Measurements from ENCODE around the gene ARHGAP6.
A peak's percentile ranks its signal among the peaks of the same experiment; 100 is the strongest.

ARHGAP6 gene

DNA sequence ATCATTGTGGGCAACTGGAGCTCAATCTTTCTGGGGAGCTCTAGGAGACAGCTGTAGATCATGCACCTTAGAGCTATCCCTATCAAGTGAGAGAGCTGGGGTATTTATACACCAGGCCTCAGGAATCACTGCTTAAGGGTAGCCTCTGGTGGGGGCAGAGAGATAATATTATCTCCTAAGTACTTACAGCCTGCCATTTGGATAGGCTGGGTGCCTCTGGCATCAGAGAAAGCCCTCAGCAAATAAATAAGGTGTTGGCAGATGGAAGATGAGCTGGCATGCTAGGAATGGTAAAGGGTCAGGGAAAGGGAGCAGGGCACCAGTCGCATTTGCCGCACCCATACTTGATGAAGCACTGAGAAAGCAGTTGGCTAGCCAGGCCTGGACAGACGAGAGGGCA, 478.7 kb downstream of the ARHGAP6 start:
- no peaks in the 10 kb centered on the region for H3K9me3 ChIP-seq (ENCODE audit: severe bottlenecking)
- no peaks in the 10 kb centered on the region for H3K36me3 ChIP-seq (ENCODE audit: low read depth)
- TF ChIP-seq, protein P1, sequence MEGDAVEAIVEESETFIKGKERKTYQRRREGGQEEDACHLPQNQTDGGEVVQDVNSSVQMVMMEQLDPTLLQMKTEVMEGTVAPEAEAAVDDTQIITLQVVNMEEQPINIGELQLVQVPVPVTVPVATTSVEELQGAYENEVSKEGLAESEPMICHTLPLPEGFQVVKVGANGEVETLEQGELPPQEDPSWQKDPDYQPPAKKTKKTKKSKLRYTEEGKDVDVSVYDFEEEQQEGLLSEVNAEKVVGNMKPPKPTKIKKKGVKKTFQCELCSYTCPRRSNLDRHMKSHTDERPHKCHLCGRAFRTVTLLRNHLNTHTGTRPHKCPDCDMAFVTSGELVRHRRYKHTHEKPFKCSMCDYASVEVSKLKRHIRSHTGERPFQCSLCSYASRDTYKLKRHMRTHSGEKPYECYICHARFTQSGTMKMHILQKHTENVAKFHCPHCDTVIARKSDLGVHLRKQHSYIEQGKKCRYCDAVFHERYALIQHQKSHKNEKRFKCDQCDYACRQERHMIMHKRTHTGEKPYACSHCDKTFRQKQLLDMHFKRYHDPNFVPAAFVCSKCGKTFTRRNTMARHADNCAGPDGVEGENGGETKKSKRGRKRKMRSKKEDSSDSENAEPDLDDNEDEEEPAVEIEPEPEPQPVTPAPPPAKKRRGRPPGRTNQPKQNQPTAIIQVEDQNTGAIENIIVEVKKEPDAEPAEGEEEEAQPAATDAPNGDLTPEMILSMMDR (IDR thresholded peaks at IDR 0.05; ENCODE audit: poor library complexity, severe bottlenecking) = no peak
- no peak for ATAC-seq (ENCODE audit: low read depth)
- H3K4me3 ChIP-seq (ENCODE audit: severe bottlenecking) = no peak overlapping the region
- no peak overlapping the region for H3K27ac ChIP-seq (ENCODE audit: poor library complexity, severe bottlenecking)
- H3K4me1 ChIP-seq (ENCODE audit: insufficient read depth, poor library complexity, severe bottlenecking) = no peaks in the 10 kb centered on the region
- H3K27me3 ChIP-seq (ENCODE audit: insufficient read depth, poor library complexity, severe bottlenecking) = no peaks in the 10 kb centered on the region
- DNase-seq (ENCODE audit: low spot score) = no peak

DNA sequence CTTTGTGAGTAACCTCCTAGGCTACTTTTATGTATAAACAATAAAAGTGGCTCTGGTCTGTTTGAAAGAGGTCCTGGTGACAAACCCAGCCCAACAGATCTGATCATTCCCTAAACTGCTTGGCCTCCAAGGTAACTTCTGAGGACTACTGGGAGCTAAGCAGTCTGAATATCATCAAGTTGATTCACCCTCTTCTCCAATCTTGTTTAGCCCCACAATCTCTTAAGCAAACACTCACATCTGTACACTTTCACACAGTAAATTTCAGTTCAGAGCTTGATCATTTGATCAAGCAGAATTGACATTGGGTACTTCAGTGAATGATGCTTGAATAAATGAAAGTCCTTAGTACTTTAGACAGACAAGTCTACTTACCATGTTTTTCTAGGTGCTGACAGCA, 479.9 kb downstream of the ARHGAP6 start:
- no peaks in the 10 kb centered on the region for H3K27me3 ChIP-seq (ENCODE audit: insufficient read depth, poor library complexity, severe bottlenecking)
- no peaks in the 10 kb centered on the region for H3K9me3 ChIP-seq (ENCODE audit: severe bottlenecking)
- H3K4me1 ChIP-seq (ENCODE audit: insufficient read depth, poor library complexity, severe bottlenecking) = no peaks in the 10 kb centered on the region
- no peak overlapping the region for H3K27ac ChIP-seq (ENCODE audit: poor library complexity, severe bottlenecking)
- no peaks in the 10 kb centered on the region for H3K36me3 ChIP-seq (ENCODE audit: low read depth)
- TF ChIP-seq, protein P1 (IDR thresholded peaks at IDR 0.05; ENCODE audit: poor library complexity, severe bottlenecking) = no peak
- ATAC-seq (ENCODE audit: low read depth) = no peak
- no peak for DNase-seq (ENCODE audit: low spot score)
- no peak overlapping the region for H3K4me3 ChIP-seq (ENCODE audit: severe bottlenecking)

DNA sequence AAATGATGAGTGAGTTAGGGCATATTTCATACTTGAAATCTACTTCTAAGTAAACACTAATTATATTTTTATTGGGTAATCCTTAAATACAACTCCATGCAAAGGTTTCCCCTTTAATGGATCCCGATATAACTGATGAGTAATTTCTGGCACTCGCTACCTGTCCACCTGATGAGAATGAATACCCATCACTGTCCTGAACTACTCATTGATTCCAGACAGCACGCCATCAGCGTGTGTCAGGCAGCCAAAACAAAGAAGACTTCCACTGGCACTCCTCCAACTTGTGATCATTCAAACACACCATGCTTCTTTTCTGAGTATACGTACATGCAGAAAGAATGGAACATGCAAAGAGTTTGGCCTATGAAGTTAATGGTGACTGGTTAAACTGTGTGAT, 485.1 kb downstream of the ARHGAP6 start:
- H3K4me3 ChIP-seq (ENCODE audit: severe bottlenecking) = no peak overlapping the region
- no peaks in the 10 kb centered on the region for H3K9me3 ChIP-seq (ENCODE audit: severe bottlenecking)
- no peak overlapping the region for H3K27ac ChIP-seq (ENCODE audit: poor library complexity, severe bottlenecking)
- TF ChIP-seq, protein P1 (IDR thresholded peaks at IDR 0.05; ENCODE audit: poor library complexity, severe bottlenecking) = no peak
- no peak for DNase-seq (ENCODE audit: low spot score)
- no peaks in the 10 kb centered on the region for H3K4me1 ChIP-seq (ENCODE audit: insufficient read depth, poor library complexity, severe bottlenecking)
- peak; percentile 60; the same call in 2 of the 3 replicates for ATAC-seq (ENCODE audit: low read depth)
- H3K27me3 ChIP-seq (ENCODE audit: insufficient read depth, poor library complexity, severe bottlenecking) = no peaks in the 10 kb centered on the region
- H3K36me3 ChIP-seq (ENCODE audit: low read depth) = no peaks in the 10 kb centered on the region

DNA sequence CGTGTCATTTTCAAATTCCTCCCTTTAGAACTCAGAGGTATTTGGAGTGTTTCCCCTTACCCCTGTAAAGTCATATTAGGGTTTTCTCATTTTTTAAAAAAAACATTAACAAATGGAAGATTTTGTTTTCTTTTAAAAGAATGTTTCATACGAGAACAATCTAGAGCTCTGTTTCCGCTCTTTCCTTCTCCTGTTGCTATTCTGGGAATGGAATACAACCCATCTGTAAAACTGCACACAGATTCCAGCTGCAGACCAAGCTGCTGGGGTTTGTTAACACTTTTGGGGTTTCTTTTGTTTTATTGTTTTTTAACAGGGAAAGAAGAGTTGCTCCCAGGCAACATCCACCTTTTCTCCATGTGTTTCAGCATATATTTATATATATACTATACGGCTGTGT, 493.3 kb downstream of the ARHGAP6 start:
- TF ChIP-seq, protein P1 (IDR thresholded peaks at IDR 0.05; ENCODE audit: poor library complexity, severe bottlenecking) = no peak

DNA sequence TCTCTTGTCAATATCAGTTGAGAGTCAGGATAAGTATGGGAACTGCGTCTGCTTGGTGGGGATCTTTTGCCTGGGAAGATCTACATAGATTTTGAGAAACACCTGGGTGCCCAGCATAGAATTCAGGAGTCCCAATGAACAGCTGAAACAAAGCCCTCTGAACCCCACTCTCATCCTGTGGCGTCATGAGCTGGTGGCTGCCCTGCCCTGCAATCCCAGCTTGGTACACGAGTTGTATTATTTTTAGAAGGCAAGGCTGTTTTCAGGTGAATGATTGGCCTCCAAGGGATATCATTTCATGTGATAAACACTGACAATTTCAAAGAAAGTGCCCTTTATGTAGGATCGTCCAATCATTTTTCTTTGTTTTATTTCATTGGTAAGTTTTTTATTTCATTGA, 493.8 kb downstream of the ARHGAP6 start:
- Histone ChIP-seq H3K4me1 (ENCODE audit: insufficient read depth, poor library complexity, severe bottlenecking) (no peaks in the 10 kb centered on the region), H3K27ac (ENCODE audit: poor library complexity, severe bottlenecking) (no peak overlapping the region), H3K36me3 (ENCODE audit: low read depth) (no peaks in the 10 kb centered on the region), H3K27me3 (ENCODE audit: insufficient read depth, poor library complexity, severe bottlenecking) (no peaks in the 10 kb centered on the region), H3K4me3 (ENCODE audit: severe bottlenecking) (no peak overlapping the region), H3K9me3 (ENCODE audit: severe bottlenecking) (no peaks in the 10 kb centered on the region)
- TF ChIP-seq, protein P1 (IDR thresholded peaks at IDR 0.05; ENCODE audit: poor library complexity, severe bottlenecking) = no peak
- no peak for ATAC-seq (ENCODE audit: low read depth)
- no peak for DNase-seq (ENCODE audit: low spot score)

More for the DNA sequence above, 493.3 kb downstream of the ARHGAP6 start:
- Histone ChIP-seq H3K9me3 (ENCODE audit: severe bottlenecking) (no peaks in the 10 kb centered on the region), H3K4me3 (ENCODE audit: severe bottlenecking) (no peak overlapping the region), H3K27ac (ENCODE audit: poor library complexity, severe bottlenecking) (no peak overlapping the region), H3K36me3 (ENCODE audit: low read depth) (no peaks in the 10 kb centered on the region), H3K27me3 (ENCODE audit: insufficient read depth, poor library complexity, severe bottlenecking) (no peaks in the 10 kb centered on the region), H3K4me1 (ENCODE audit: insufficient read depth, poor library complexity, severe bottlenecking) (no peaks in the 10 kb centered on the region)
- ATAC-seq (ENCODE audit: low read depth) = no peak
- no peak for DNase-seq (ENCODE audit: low spot score)
